A549 (cell line): Measurements from ENCODE around the gene ANP32A. TPM values are rescaled to one million over a fixed set of nuclear protein-coding genes. Genes with fewer than 3 reads are reported as not detected.

Experiments
- ATAC-seq, 2 experiments: fragments of 200-7000 bp in 1 of 2; fragments of >200 bp in 1 of 2; cut with Nextera tagmentation in 1 of 2; cut with Tn5 transposase in 1 of 2; 3 replicates each; pipeline versions ENCODE4 v1.8.0 to v1.9.1; 2018 to 2020; ENCODE audit warnings: mild to moderate bottlenecking in 1 of 2, moderate library complexity in 1 of 2
- CTCF ChIA-PET: fragments of 300-600 bp; sonication (Branson Sonifier 250); formaldehyde crosslinking; extraction: SDS; loops from one replicate; lab custom pipeline; 2021; ENCODE audit warnings: antibody characterized with exemption, inconsistent platforms; lab: Yijun Ruan, JAX
- POLR2A ChIA-PET: fragments of 350-600 bp; formaldehyde crosslinking; extraction: SDS; loops from one replicate; lab custom pipeline; 2021; ENCODE audit warnings: antibody characterized with exemption, inconsistent platforms; lab: Yijun Ruan, JAX
- DNase-seq, 2 experiments: peaks; one replicate each; pipeline versions ENCODE4 v3.0.0 to v3.0.0-alpha.2; 2011 to 2016; ENCODE audit warnings: low read depth in 1 of 2, low spot score in 1 of 2
- FAIRE-seq: peaks from 2 replicates; lab custom pipeline; 2011; peaks lifted over from hg19 to GRCh38; lab: Jason Lieb, UNC
- H3K27ac ChIP-seq, 2 experiments: fragments of >200 bp; sonication (Bioruptor Twin); formaldehyde crosslinking; 3 replicates each; pipeline ENCODE4 v1.5.1; 2016 to 2017
- H3K4me1 ChIP-seq: fragments of >200 bp; sonication (Bioruptor Twin); formaldehyde crosslinking; 3 replicates; pipeline ENCODE4 v1.6.1; 2016
- H3K4me2 ChIP-seq: fragments of >200 bp; sonication (Bioruptor Twin); formaldehyde crosslinking; 3 replicates; pipeline ENCODE4 v1.6.1; 2016
- H3K4me3 ChIP-seq: fragments of >200 bp; sonication (Bioruptor Twin); formaldehyde crosslinking; 3 replicates; pipeline ENCODE4 v1.5.1; 2016
- H3K9me3 ChIP-seq: fragments of >200 bp; sonication (Bioruptor Twin); formaldehyde crosslinking; 3 replicates; pipeline ENCODE4 v1.6.1; 2016
- BHLHE40 ChIP-seq: IDR thresholded peaks from 2 replicates; pipeline ENCODE4 v1.6.1; 2012; ENCODE audit warnings: low read depth, low read length, inconsistent platforms
- CBX2 ChIP-seq: fragments of 200-600 bp; sonication (generic); IDR thresholded peaks from 2 replicates; pipeline ENCODE4 v1.6.1; 2016; ENCODE audit warnings: low read depth, mild to moderate bottlenecking, borderline replicate concordance
- CBX8 ChIP-seq: fragments of 200-600 bp; sonication (generic); IDR thresholded peaks from 2 replicates; pipeline ENCODE4 v1.6.1; 2016
- CHD2 ChIP-seq: fragments of 150-350 bp; IDR thresholded peaks from 2 replicates; pipeline ENCODE4 v1.6.1; 2014; ENCODE audit warnings: low read length; ENCODE audit not compliant: partially characterized antibody
- CHD4 ChIP-seq: fragments of 200-600 bp; sonication (generic); IDR thresholded peaks from 2 replicates; pipeline ENCODE4 v1.6.1; 2016; ENCODE audit warnings: antibody characterized with exemption, mild to moderate bottlenecking, borderline replicate concordance
- EHF ChIP-seq: fragments of 250-450 bp; sonication (Bioruptor Pico); IDR thresholded peaks from 2 replicates; pipeline ENCODE4 v1.5.0; 2020; ENCODE audit warnings: mild to moderate bottlenecking
- GATA3 ChIP-seq: IDR thresholded peaks from 2 replicates; pipeline ENCODE4 v1.6.1; 2012; ENCODE audit warnings: borderline replicate concordance
- HDAC2 ChIP-seq: fragments of 200-600 bp; sonication (generic); IDR thresholded peaks from 2 replicates; pipeline ENCODE4 v1.6.1; 2016
- HOXB5 ChIP-seq: fragments of 250-450 bp; sonication (Bioruptor Pico); IDR thresholded peaks from 2 replicates; pipeline ENCODE4 v1.5.0; 2020; ENCODE audit warnings: mild to moderate bottlenecking, moderate library complexity
- JUN ChIP-seq, 2 experiments: fragments of >200 bp; sonication (Bioruptor Twin); formaldehyde crosslinking; IDR thresholded peaks; 2 replicates in 1 of 2; 3 replicates in 1 of 2; pipeline ENCODE4 v1.6.1; 2016 to 2017
- JUNB ChIP-seq: fragments of >200 bp; sonication (Bioruptor Twin); formaldehyde crosslinking; IDR thresholded peaks from 2 replicates; pipeline ENCODE4 v1.6.1; 2016
- KDM1A ChIP-seq: fragments of 200-600 bp; sonication (generic); IDR thresholded peaks from 2 replicates; pipeline ENCODE4 v1.6.1; 2016; ENCODE audit warnings: low read depth, mild to moderate bottlenecking
- MAZ ChIP-seq: fragments of 150-350 bp; IDR thresholded peaks from 2 replicates; pipeline ENCODE4 v1.6.1; 2014; ENCODE audit warnings: antibody characterized with exemption, low read depth, low read length, borderline replicate concordance
- NPAS2 ChIP-seq: fragments of 250-450 bp; sonication (Bioruptor Pico); IDR thresholded peaks from 2 replicates; pipeline ENCODE4 v1.8.0; 2022; ENCODE audit warnings: mild to moderate bottlenecking, moderate library complexity, borderline replicate concordance
- POLR2AphosphoS2 ChIP-seq: conservative IDR thresholded peaks from 2 replicates; pipeline ENCODE4 v1.6.1; 2012; ENCODE audit warnings: low read length, improper control_type of control experiment, inconsistent platforms
- RAD21 ChIP-seq, 2 experiments: fragments of >200 bp in 1 of 2; sonication (Bioruptor Twin) in 1 of 2; formaldehyde crosslinking in 1 of 2; IDR thresholded peaks in 1 of 2; conservative IDR thresholded peaks in 1 of 2; 2 replicates in 1 of 2; 3 replicates in 1 of 2; pipeline ENCODE4 v1.6.1; 2012 to 2018; ENCODE audit warnings: inconsistent platforms in 1 of 2
- RARB ChIP-seq: fragments of 250-450 bp; sonication (Bioruptor Pico); IDR thresholded peaks from 2 replicates; pipeline ENCODE4 v1.8.0; 2021; ENCODE audit warnings: mild to moderate bottlenecking, moderate library complexity
- RCOR1 ChIP-seq: fragments of 150-350 bp; IDR thresholded peaks from 2 replicates; pipeline ENCODE4 v1.6.1; 2014; ENCODE audit warnings: antibody characterized with exemption, low read length, low read depth
- RNF2 ChIP-seq: fragments of 200-600 bp; sonication (generic); IDR thresholded peaks from 2 replicates; pipeline ENCODE4 v1.6.1; 2016; ENCODE audit warnings: low read depth, mild to moderate bottlenecking, antibody characterized with exemption, moderate library complexity, borderline replicate concordance
- SMC3 ChIP-seq: fragments of >200 bp; sonication (Bioruptor Twin); formaldehyde crosslinking; IDR thresholded peaks from 3 replicates; pipeline ENCODE4 v1.6.1; 2018; ENCODE audit warnings: inconsistent platforms
- SREBF2 ChIP-seq: fragments of 450-650 bp; IDR thresholded peaks from 2 replicates; pipeline ENCODE4 v1.6.1; 2014; ENCODE audit warnings: mild to moderate bottlenecking, moderate library complexity
- TFCP2L1 ChIP-seq: fragments of 250-450 bp; sonication (Bioruptor Pico); IDR thresholded peaks from 2 replicates; pipeline ENCODE4 v1.5.0; 2021; ENCODE audit warnings: mild to moderate bottlenecking
- TP53 ChIP-seq: fragments of 250-450 bp; sonication (Bioruptor Pico); IDR thresholded peaks from 2 replicates; pipeline ENCODE4 v1.5.0; 2021; ENCODE audit warnings: mild to moderate bottlenecking, moderate library complexity
- WGBS: methylation state at CpG from one replicate; pipeline ENCODE4 v1.1.6; 2017; ENCODE audit errors: missing lambda C conversion rate; 5-methylcytosine and 5-hydroxymethylcytosine counted together
- polyA plus RNA-seq, 4 experiments: library from polyadenylated mRNA; depleted of rRNA in 3 of 4; stranded (reverse); fragments of >200 nt; fragmentation: RNase III in 1 of 4; extraction: RNeasy Plus Mini Kit Qiagen cat#74134 plus additional on column Dnase treatment in 1 of 4; gene quantifications; 2 replicates in 3 of 4; 3 replicates in 1 of 4; pipeline ENCODE4 v1.2.3, GENCODE V29; 2011 to 2017
- TF ChIP-seq, protein P1 (sequence below): fragments of >200 bp; sonication (Bioruptor Twin); formaldehyde crosslinking; IDR thresholded peaks from 2 replicates; pipeline ENCODE4 v1.6.1; 2016
- TF ChIP-seq, protein P2 (sequence below): fragments of 450-650 bp; IDR thresholded peaks from 2 replicates; pipeline ENCODE4 v1.6.1; 2014; ENCODE audit warnings: antibody characterized with exemption
- TF ChIP-seq, protein P3 (sequence below): fragments of 150-350 bp; IDR thresholded peaks from 2 replicates; pipeline ENCODE4 v1.6.1; 2014; ENCODE audit warnings: low read depth, mild to moderate bottlenecking, low read length
- TF ChIP-seq, protein P4 (sequence below): IDR thresholded peaks from 2 replicates; pipeline ENCODE4 v1.6.1; 2012; ENCODE audit warnings: low read depth, borderline replicate concordance

Gene ANP32A
- polyA plus RNA-seq, 2 of the 4 experiments (the other 2 are of a cell fraction): 208 to 354 TPM

DNA sequence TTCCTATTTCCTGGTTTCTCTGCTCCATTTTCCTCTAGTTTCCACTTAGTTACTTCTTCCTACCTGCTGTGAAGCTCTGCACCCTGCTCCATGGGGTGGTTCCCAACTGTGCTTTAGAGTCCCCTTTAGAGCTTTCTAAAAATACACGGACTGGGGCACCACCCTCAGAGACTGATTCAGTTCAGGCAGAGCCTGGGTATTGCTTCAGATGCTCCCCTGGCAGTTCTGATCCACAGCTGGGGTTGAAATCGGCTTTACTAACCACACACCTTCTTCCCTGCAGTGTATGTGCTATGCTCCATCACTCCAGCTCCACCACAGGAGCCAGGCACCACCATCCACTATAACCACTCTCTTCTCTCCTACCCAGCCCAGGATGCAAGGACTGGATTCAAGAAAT lies 12.6 kb downstream of the ANP32A start:
- H3K4me2 ChIP-seq: no peak overlapping the region
- CTCF ChIA-PET: interaction anchor here (1.7 to 1.9 kb wide), 5 partner anchors 9 to 134 kb away, joined by 4 to 10 read pairs (median 5); no protein-coding TSS in a partner anchor
- H3K27ac ChIP-seq: no peak overlapping the region
- TF ChIP-seq SREBF2: no peak
- TF ChIP-seq KDM1A: no peak
- TF ChIP-seq POLR2AphosphoS2: no peak
- no peak for TF ChIP-seq NPAS2 (CRISPR knock-in tag)
- TF ChIP-seq RAD21 (conservative IDR thresholded peaks at IDR 0.05 in 1 of 2, IDR thresholded peaks at IDR 0.05 in 1 of 2): no peak
- TF ChIP-seq, protein P1, sequence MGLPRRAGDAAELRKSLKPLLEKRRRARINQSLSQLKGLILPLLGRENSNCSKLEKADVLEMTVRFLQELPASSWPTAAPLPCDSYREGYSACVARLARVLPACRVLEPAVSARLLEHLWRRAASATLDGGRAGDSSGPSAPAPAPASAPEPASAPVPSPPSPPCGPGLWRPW: no peak
- TF ChIP-seq JUN (IDR thresholded peaks at IDR 0.05): no peak
- no peak for TF ChIP-seq RCOR1
- TF ChIP-seq, all 56 proteins: peak for 0
- no peak for FAIRE-seq
- POLR2A ChIA-PET: no interaction called here
- no peak for DNase-seq
- ATAC-seq: no peak
- WGBS: 26% methylated on average over 2 of the region's 2 CpGs
- no peak overlapping the region for H3K4me3 ChIP-seq
- H3K9me3 ChIP-seq: no peaks in the 10 kb centered on the region
- peaks cover 11% of the 10 kb centered on the region for H3K4me1 ChIP-seq

DNA sequence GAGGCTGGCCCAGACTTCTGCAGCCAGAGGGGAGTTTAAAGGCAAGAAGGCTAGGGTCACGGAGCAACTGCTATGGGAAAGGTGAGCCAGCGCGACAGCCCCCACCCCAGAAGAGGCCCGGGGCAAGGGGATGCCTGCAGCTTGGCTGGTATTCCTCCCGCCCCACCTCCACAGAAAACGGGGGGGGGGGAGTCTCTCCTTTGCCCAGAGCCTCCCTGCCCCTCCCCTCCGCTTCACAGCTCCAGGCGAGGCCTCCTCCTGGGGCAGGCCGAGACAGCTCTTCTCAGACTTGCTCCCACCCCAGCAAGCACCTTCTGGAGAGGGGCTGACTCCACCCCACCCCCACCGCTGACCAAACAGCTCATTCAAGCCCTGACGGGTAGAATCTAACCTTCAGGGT lies 13.4 kb downstream of the ANP32A start:
- Histone ChIP-seq H3K4me1 (0 out of 3 replicates have a peak, but pooled peaks cover 6% of the 10 kb centered on the region), H3K4me2 (no peak overlapping the region)
- CTCF ChIA-PET: interaction anchor here (0.6 to 1.9 kb wide), 9 partner anchors 10 to 247 kb away, joined by 3 to 10 read pairs (median 4); no protein-coding TSS in a partner anchor
- POLR2A ChIA-PET: no interaction called here
- ATAC-seq: no peak
- FAIRE-seq: no peak
- TF ChIP-seq CHD2 (no peak), HDAC2 (no peak), KDM1A (no peak), CBX2 (no peak), JUNB (no peak), HOXB5 (CRISPR knock-in tag) (no peak), SMC3 (no peak), POLR2AphosphoS2 (no peak), RARB (CRISPR knock-in tag) (no peak)
- TF ChIP-seq, protein P2, sequence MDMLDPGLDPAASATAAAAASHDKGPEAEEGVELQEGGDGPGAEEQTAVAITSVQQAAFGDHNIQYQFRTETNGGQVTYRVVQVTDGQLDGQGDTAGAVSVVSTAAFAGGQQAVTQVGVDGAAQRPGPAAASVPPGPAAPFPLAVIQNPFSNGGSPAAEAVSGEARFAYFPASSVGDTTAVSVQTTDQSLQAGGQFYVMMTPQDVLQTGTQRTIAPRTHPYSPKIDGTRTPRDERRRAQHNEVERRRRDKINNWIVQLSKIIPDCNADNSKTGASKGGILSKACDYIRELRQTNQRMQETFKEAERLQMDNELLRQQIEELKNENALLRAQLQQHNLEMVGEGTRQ: no peak
- TF ChIP-seq, protein P3, sequence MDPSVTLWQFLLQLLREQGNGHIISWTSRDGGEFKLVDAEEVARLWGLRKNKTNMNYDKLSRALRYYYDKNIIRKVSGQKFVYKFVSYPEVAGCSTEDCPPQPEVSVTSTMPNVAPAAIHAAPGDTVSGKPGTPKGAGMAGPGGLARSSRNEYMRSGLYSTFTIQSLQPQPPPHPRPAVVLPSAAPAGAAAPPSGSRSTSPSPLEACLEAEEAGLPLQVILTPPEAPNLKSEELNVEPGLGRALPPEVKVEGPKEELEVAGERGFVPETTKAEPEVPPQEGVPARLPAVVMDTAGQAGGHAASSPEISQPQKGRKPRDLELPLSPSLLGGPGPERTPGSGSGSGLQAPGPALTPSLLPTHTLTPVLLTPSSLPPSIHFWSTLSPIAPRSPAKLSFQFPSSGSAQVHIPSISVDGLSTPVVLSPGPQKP: no peak
- TF ChIP-seq, all 56 proteins: peak for 0
- DNase-seq: no peak
- Histone ChIP-seq H3K9me3 (no peaks in the 10 kb centered on the region), H3K27ac (no peak overlapping the region), H3K4me3 (no peak overlapping the region)
- WGBS: 79% methylated on average over 11 of the region's 11 CpGs

DNA sequence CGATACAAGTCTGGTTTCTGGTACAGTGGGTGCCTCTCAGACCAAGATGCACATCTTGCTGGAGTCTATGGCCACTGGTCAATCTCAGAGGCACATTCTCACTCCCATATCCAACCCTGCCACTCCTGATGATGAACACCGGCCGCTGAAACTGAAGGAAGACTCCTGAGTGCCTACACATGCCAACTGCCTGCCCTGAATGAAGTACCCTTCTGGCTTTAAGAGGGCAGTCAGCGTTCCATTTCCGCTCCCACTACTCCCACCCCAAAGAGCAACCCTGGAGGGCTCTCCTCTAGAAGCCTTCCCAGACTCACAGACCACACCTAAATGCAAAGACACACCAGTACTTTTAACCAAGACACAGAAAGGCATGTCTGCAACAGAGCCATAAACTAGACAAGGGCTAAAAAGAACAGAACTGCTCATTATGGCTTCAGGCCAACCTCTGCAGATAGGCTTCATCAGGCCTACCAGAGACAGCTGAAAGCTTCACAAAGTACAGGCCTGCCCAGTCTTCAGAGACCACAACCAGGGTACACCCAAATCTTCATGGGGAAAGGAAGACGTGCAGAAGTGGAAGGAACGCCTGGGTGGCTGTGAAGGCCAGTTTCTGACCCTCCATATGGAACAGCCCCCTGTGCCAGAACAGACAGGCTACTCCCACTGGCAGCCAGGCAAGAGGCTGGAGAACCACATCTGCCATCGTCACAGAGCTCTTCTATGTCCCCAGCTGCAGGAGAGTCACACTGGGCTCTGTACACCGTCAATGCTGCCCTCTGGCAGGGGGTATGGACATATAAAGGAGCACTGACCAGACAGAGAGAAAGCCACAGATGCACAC lies 14.3 kb downstream of the ANP32A start:
- FAIRE-seq: no peak
- H3K9me3 ChIP-seq: no peaks in the 10 kb centered on the region
- 86% methylated on average over 9 of the region's 9 CpGs for WGBS
- H3K27ac ChIP-seq: no peak overlapping the region
- H3K4me1 ChIP-seq: 0 out of 3 replicates have a peak, but pooled peaks cover 6% of the 10 kb centered on the region
- DNase-seq: no peak
- TF ChIP-seq GATA3: no peak
- no peak for TF ChIP-seq TP53 (CRISPR knock-in tag)
- TF ChIP-seq SREBF2: no peak
- TF ChIP-seq POLR2AphosphoS2: no peak
- TF ChIP-seq RNF2: no peak
- no peak for TF ChIP-seq NPAS2 (CRISPR knock-in tag)
- TF ChIP-seq MAZ: no peak
- no peak for TF ChIP-seq CBX8
- no peak for TF ChIP-seq KDM1A
- no peak for TF ChIP-seq CHD4
- TF ChIP-seq, protein P4, sequence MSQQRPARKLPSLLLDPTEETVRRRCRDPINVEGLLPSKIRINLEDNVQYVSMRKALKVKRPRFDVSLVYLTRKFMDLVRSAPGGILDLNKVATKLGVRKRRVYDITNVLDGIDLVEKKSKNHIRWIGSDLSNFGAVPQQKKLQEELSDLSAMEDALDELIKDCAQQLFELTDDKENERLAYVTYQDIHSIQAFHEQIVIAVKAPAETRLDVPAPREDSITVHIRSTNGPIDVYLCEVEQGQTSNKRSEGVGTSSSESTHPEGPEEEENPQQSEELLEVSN: no peak
- no peak for TF ChIP-seq RARB (CRISPR knock-in tag)
- no peak for TF ChIP-seq TFCP2L1 (CRISPR knock-in tag)
- TF ChIP-seq BHLHE40: no peak
- no peak for TF ChIP-seq EHF (CRISPR knock-in tag)
- peak; percentile 40 to 42; a peak in 3 of 6 replicates for ATAC-seq
- ChIA-PET POLR2A (no interaction called here), CTCF (interaction anchor here (0.6 to 1.9 kb wide), 10 partner anchors 10 to 247 kb away, joined by 3 to 10 read pairs (median 4); no protein-coding TSS in a partner anchor)
- H3K4me3 ChIP-seq: no peak overlapping the region
- H3K4me2 ChIP-seq: no peak overlapping the region
